Epithelial cell of prostate (primary cell): ENCODE data around the gene PHF21B.

Experiments
- DNase-seq: peaks from one replicate; pipeline ENCODE4 v3.0.0-alpha.2; 2011; ENCODE audit warnings: low read depth, low spot score
- H3K27ac ChIP-seq: fragments of 450-650 bp; 2 replicates; pipeline ENCODE4 v1.5.1; 2017; ENCODE audit warnings: mild to moderate bottlenecking

The PHF21B gene

GRCh38 chr22:45019861-45020655 lies 10.3 kb upstream of the PHF21B start:
- no peak overlapping the region for H3K27ac ChIP-seq
- DNase-seq, result no peak

- DNase-seq, result no peak
- H3K27ac ChIP-seq, result no peak overlapping the region
These were observed 4.8 kb upstream of the PHF21B start for GRCh38 chr22:45014654-45015053.

GRCh38 chr22:45013138-45013537 lies 3.3 kb upstream of the PHF21B start:
- no peak for DNase-seq
- H3K27ac ChIP-seq, result no peak overlapping the region

DNA sequence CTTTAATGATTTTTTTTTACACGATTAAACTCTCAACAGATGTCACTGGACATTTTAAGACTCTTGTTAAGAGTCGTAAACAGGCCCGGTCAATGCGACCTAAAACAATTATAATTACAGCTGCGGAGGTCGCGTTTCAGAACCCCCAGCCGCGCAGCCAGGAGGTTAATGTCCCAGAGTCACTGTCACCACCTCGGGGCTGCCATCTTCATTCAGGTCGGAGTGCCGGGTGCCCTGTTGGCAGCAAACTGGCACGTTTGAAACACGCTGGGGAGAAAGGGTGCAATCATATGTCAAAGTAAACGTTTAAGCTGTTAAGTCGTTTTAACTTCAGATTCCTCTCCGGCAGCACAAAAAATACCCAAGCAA lies 711 bp upstream of the PHF21B start:
- no peak overlapping the region for H3K27ac ChIP-seq
- no peak for DNase-seq

DNA sequence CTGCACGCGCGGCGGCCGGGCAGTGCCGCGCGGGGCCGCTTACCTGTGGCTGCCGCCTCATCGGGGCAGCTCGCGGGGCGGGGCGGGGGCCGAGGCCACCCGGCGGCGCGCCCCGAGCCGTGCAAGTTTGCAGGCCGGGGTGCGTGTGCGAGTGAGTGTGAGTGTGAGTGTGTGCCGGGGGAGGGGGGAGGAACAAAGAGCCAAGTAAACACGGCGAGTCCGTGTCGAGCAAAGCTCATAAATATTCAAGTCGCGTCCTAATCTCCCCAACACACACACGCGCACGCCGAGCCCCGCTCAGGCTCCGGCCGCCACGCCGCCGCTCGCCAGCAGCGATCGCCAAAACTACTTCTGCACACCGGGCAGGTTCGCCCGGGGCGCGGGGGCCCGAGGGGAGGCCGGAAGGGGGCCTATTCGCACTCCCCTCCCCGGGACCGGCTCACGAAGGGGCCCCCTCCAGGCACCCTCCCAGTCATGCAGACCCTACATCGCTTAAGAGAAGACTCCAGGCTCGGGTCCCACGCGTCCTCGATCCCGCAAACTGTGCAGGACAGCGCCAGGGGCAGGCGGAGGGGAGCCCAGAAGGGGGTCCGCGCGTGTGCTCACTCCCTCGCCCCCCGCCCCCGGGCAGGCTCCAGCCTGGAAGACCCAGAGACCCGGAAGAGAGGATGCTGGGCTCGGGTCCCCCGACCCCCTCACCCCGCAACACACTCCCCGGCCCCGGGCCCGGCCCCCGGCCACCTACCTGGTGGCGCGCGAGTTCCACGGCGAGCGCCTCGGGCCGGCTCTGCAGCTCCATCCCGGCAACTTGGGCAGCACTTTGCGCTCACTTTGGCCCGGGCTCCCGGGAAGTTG lies 827 bp downstream of the PHF21B start:
- H3K27ac ChIP-seq, result no peak overlapping the region
- DNase-seq, result no peak

DNA sequence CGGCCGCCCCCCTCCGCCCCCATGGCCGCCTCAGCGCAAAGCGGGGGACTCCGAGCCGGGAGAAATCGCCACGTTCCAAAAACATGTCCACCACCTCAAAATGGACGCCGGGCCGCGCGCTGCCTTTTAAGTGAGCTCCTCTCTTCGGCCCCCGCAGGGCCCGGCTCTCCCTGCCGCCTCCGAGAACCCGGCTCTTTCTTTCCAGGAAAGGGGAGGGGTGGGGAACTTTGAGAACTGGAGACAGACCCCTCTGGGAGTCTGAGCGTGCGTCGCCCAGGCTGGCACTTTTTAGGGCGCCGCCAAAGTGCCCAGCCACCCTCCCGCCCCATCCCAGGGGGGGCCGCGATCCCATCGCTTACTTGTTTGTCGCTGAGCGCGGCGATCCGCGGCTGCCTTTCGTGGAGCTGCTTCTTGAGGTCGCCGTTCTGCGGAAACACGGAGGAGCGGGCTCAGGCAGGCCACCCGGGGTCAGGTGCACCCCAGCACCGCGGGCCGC lies 1.6 kb downstream of the PHF21B start:
- no peak for DNase-seq
- no peak overlapping the region for H3K27ac ChIP-seq

GRCh38 chr22:45007391-45008185 lies 2.2 kb downstream of the PHF21B start:
- no peak overlapping the region for H3K27ac ChIP-seq
- DNase-seq, result no peak

DNA sequence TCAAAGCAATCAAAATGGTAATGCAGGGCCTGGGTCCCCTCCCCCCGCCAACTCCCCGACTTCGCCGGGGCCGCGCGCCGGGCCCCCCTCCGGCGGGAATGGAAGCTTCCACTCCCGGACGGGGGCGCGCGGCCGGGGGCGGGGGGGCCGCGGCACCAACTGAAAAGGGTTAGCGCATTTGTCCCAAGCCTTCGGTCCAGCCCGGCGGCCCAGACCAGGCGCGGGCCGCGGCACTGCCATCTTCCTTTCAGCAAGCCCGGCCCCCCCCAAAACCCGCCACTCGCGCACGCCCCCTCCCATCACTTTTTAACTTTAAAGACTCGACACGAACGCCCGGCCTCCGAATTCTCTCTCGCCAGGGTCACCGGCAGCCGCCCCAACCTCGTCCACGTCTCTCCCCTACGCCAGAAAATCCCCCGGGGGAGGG lies 2.8 kb downstream of the PHF21B start:
- no peak for DNase-seq

DNA sequence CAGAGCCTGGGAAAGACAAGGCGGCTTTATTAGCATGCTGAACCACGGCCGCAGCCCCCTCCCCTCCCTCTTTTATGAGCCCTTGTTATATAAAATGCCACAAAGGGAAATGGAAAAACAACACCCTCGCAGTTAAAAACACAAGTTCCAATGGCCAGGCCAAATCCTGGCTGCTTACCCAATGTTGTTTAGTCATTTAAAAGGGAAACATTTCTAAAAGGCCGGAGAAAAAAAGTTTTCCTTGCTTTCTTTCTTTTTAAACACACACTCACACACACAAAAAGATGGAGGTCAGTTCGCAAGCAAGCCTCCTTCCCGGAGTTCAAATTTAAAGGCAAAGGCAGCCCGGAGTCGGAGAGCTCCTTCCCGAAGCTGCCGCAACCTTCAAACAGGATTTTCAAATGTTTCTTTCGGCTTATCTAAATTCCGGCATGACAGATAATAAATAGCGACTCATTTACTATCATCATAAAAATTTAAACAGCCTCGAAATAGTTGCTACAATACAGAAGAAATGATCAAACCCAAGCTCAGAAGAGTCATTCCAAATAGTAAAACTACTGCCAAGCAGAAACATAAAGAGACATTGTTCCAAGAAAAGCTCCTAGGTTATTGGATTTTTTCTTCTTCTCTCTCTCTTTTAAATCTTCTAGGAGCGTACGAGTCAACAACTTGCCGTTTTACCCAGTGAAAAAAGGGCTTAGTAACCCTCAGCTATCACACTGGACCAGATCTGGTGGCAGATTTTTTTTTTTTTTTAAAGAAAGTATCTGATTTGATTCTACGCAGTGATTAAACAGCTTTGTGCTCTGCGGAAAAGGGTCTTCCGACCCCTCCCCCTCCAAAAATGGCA lies 3.5 kb downstream of the PHF21B start:
- DNase-seq, result no peak
- no peak overlapping the region for H3K27ac ChIP-seq

More for the DNA sequence above, 2.8 kb downstream of the PHF21B start:
- H3K27ac ChIP-seq, result no peak overlapping the region

GRCh38 chr22:45001653-45002052 lies 8.2 kb downstream of the PHF21B start:
- no peak for DNase-seq
- H3K27ac ChIP-seq, result no peak overlapping the region

- DNase-seq, result no peak
- no peak overlapping the region for H3K27ac ChIP-seq
These were observed 9.5 kb downstream of the PHF21B start for GRCh38 chr22:45000330-45000729.

DNA sequence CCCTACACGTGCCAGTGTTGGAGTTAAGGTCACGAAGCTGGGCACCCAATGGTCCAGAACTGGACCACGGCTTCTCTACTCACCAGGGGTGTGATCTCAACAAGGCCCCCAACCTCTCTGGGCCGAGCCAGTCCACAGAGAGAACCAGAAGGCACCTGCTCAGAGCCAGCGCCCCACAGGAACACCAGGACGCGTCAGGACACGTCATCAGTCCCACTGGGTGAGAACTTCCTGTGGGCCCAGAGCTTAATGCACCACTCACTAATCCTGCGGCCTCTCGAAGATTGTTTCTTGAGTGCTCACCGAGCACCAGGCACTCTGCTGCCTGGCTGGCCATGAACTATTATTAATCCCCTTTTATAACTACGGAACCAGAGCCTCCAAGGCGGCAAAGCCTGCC lies 10.1 kb downstream of the PHF21B start:
- H3K27ac ChIP-seq, result no peak overlapping the region
- DNase-seq, result no peak

DNA sequence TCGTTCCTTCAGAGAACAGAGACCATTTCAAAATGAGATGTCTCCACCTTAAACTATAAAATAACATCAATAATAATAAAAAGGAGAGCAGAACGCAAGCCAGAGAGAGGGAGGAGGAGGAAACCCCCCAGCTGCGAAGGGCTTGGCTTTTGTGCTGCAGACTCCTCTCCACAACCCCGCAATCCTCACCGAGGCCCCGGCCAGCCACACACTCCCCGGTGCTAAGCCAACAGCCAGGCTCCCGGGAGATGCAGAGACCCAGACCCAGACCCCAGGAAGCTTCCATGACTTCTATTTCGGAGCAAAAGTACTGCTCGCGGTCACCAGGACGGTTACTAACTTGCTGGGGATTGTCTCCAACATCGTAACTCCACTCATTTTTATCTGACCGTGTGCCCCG lies 10.6 kb downstream of the PHF21B start:
- no peak overlapping the region for H3K27ac ChIP-seq
- no peak for DNase-seq

GRCh38 chr22:44998296-44998695 lies 11.5 kb downstream of the PHF21B start:
- DNase-seq, result no peak

GRCh38 chr22:44997060-44997459 lies 12.7 kb downstream of the PHF21B start:
- no peak overlapping the region for H3K27ac ChIP-seq
- DNase-seq, result no peak

More at GRCh38 chr22:44998296-44998695, 11.5 kb downstream of the PHF21B start:
- no peak overlapping the region for H3K27ac ChIP-seq

- H3K27ac ChIP-seq, result no peak overlapping the region
- no peak for DNase-seq
These were observed 13.2 kb downstream of the PHF21B start for GRCh38 chr22:44996648-44997047.

DNA sequence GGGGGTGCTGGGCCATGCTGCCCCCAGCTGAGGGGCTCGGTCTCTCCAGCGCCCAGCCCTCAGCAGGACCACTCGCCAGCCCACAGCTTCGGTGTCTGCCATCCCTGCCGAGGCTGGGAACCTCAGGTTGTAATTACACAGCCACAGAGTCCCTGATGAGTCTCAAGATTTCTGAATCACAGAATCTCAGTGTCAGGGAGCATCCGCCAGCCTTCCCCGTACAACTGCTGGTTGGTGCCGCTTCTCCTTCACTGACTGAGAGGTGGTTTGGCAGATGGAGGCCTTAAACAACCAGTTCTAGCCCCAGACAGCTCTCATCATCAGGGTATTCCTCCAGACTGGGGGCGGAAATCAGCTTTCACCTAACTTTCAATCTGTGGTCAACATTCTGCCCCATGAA lies 13.7 kb downstream of the PHF21B start:
- no peak for DNase-seq
- no peak overlapping the region for H3K27ac ChIP-seq

DNA sequence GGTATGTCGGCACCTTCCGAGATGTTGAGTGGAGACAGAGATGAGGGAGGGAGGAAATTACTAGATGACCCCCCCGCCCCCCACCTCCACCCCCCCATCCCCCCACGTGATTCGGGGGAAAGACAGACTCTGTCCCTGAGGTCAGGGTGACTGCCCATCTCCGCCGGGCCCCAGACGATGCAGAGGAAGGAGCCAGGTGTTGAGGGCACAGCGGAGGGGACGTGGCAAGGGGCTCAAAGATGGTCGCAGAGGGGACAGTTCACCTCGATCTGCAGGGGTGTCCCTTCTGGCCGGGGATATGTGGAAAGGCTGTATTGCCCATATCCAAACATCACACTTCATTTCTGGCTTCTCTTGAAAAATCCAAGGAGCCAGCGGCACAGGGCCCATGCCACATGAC lies 14.1 kb downstream of the PHF21B start:
- no peak overlapping the region for H3K27ac ChIP-seq
- no peak for DNase-seq

DNA sequence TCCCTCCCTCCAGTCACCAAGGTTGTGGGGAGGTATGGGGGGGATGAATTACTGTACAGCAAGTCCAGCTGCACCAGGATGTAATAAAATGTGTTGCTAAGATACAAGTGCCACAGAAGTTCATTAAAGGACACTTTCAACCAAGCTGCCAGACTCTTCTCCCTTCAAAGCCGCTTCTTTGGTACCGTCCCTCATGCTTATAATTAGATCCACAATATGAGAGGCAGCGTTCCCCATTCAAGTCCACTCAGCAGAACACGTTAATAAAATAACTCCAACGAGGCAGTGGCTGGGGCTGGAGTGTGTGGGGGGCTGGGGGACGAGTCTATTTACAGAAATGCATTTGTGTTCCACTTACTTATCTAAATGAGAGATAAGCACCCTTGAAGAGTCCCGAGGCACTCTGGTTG lies 14.7 kb downstream of the PHF21B start:
- DNase-seq, result no peak
- no peak overlapping the region for H3K27ac ChIP-seq
